Tibial nerve (tissue), 3 donors: ENCODE data around the gene FHL1.

Experiments used
- POLR2A ChIP-seq, 2 donors: fragments of 450-650 bp; IDR thresholded peaks; one replicate each; pipeline ENCODE4 v1.6.1; 2017; ENCODE audit warnings: antibody characterized with exemption in 2 of 2, mild to moderate bottlenecking in 2 of 2, moderate library complexity in 2 of 2
- TF ChIP-seq, protein P1 (sequence below), 5 experiments: fragments of 200-600 bp in 3 of 5; fragments of 450-650 bp in 2 of 5; sonication (generic) in 3 of 5; IDR thresholded peaks; one replicate each; pipeline ENCODE4 v1.5.1; 2016 to 2019; ENCODE audit warnings: antibody characterized with exemption in 5 of 5, mild to moderate bottlenecking in 3 of 5, moderate library complexity in 2 of 5

- TF ChIP-seq POLR2A (IDR thresholded peaks at IDR 0.05) = no peak
- TF ChIP-seq, protein P1, sequence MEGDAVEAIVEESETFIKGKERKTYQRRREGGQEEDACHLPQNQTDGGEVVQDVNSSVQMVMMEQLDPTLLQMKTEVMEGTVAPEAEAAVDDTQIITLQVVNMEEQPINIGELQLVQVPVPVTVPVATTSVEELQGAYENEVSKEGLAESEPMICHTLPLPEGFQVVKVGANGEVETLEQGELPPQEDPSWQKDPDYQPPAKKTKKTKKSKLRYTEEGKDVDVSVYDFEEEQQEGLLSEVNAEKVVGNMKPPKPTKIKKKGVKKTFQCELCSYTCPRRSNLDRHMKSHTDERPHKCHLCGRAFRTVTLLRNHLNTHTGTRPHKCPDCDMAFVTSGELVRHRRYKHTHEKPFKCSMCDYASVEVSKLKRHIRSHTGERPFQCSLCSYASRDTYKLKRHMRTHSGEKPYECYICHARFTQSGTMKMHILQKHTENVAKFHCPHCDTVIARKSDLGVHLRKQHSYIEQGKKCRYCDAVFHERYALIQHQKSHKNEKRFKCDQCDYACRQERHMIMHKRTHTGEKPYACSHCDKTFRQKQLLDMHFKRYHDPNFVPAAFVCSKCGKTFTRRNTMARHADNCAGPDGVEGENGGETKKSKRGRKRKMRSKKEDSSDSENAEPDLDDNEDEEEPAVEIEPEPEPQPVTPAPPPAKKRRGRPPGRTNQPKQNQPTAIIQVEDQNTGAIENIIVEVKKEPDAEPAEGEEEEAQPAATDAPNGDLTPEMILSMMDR (IDR thresholded peaks at IDR 0.05) = no peak
Measured at GRCh38 chrX:136126371-136126770, 21.0 kb upstream of the FHL1 start.
